ENCODE data around the gene ADI1. TPM values are rescaled to one million over a fixed set of nuclear protein-coding genes. Genes with fewer than 3 reads are reported as not detected.

ADI1 gene
- total and polyA plus RNA-seq, 2 of the 8 experiments (the other 6 are each of a cell fraction or from before 2014, with no cell fraction given) = 12.2 to 40.2 TPM

- H2BK15ac ChIP-seq (ENCODE audit: low read length) = 0 out of 2 replicates have a peak overlapping the region, but pooled peaks have one; percentile 53
- 86% methylated on average over 14 of the region's 14 CpGs; no CpG with 5 or more reads in 1 of the 2 experiments for WGBS, 2 experiments (ENCODE audit: extremely low coverage in 1 of 2, insufficient coverage in 1 of 2, insufficient read length in 1 of 2, insufficient replicate concordance in 2 of 2, low coverage in 1 of 2, low lambda C conversion rate in 2 of 2, missing lambda C conversion rate in 1 of 2)
- H4K5ac ChIP-seq (ENCODE audit: insufficient read length, low read depth, low read length) = no peak overlapping the region
- H2BK12ac ChIP-seq (ENCODE audit: low read depth, low read length) = 0 out of 2 replicates have a peak overlapping the region, but pooled peaks have one; percentile 60
- H4K91ac ChIP-seq (replicated peaks; ENCODE audit: insufficient read length, low read length) = no peak overlapping the region
- peaks cover 2 to 11% (median 3%) of the 10 kb centered on the region in 4 experiments; a peak in 3 of 8 replicates for H3K36me3 ChIP-seq (ENCODE audit: control insufficient read depth in 2 of 4, insufficient read depth in 4 of 4, low read length in 3 of 4)
- TF ChIP-seq BRCA1 (IDR thresholded peaks at IDR 0.05; ENCODE audit: low read depth, low read length) (no peak), BCL11A (IDR thresholded peaks at IDR 0.05; ENCODE audit: low read depth in 2 of 2, low read length in 2 of 2) (no peak), JUND (IDR thresholded peaks at IDR 0.05; ENCODE audit: low read length) (no peak), TEAD4 (IDR thresholded peaks at IDR 0.05; ENCODE audit: low read depth, low read length) (no peak), CBX8 (IDR thresholded peaks at IDR 0.05; ENCODE audit: borderline replicate concordance, low read depth, low read length) (no peak), TAF1 (IDR thresholded peaks at IDR 0.05; ENCODE audit: low read depth, low read length) (no peak)
- H3K4me2 ChIP-seq (ENCODE audit: insufficient read depth in 1 of 2, low read depth in 2 of 2, low read length in 2 of 2) = no peak overlapping the region
- no peak overlapping the region for H2BK20ac ChIP-seq (ENCODE audit: low read length)
- H4K8ac ChIP-seq (ENCODE audit: extremely low read depth, insufficient read depth, low read length) = no peak overlapping the region
- H2AK5ac ChIP-seq (ENCODE audit: low read depth, low read length) = no peak overlapping the region
- no peak overlapping the region for H2AFZ ChIP-seq (ENCODE audit: low read length)
- no peaks in the 10 kb centered on the region for H3K27me3 ChIP-seq (replicated peaks in 1 of 4; ENCODE audit: control insufficient read depth in 3 of 4, extremely low read depth in 1 of 4, insufficient read depth in 3 of 4, low read length in 3 of 4)
- no peak overlapping the region for H3K56ac ChIP-seq (replicated peaks; ENCODE audit: insufficient read length, low read depth, low read length)
- H4K20me1 ChIP-seq (replicated peaks in 1 of 2; ENCODE audit: control insufficient read depth in 1 of 2, insufficient read depth in 2 of 2, low read length in 2 of 2) = peaks cover 0 to 2% of the 10 kb centered on the region in 2 experiments
- no peak overlapping the region for H2BK120ac ChIP-seq (replicated peaks; ENCODE audit: low read depth, low read length)
- no peak overlapping the region for H3K4ac ChIP-seq (replicated peaks; ENCODE audit: insufficient read length, low read depth, low read length)
- no peaks in the 10 kb centered on the region; a peak in 1 of 4 replicates for H3K79me2 ChIP-seq (ENCODE audit: control insufficient read depth in 1 of 2, insufficient read depth in 2 of 2, low read length in 2 of 2)
- peaks cover 2% of the 10 kb centered on the region; the same call in 1 of the 2 replicates for H3K23me2 ChIP-seq (ENCODE audit: low read depth, low read length)
- no peaks in the 10 kb centered on the region for H3K9me3 ChIP-seq (ENCODE audit: insufficient read depth in 2 of 2, low read depth in 1 of 2, low read length in 1 of 2)
- H3K18ac ChIP-seq (ENCODE audit: extremely low read depth, low read length) = no peak overlapping the region
- no peak overlapping the region for H3K14ac ChIP-seq (ENCODE audit: insufficient read length)
- H3K9ac ChIP-seq (replicated peaks in 1 of 4; ENCODE audit: extremely low read depth in 1 of 4, low read depth in 3 of 4, low read length in 3 of 4) = no peak overlapping the region
- H3K4me3 ChIP-seq (ENCODE audit: extremely low read depth in 1 of 4, insufficient read depth in 2 of 4, low read depth in 3 of 4, low read length in 4 of 4) = no peak overlapping the region
- H3K4me1 ChIP-seq (replicated peaks in 1 of 4; ENCODE audit: control insufficient read depth in 3 of 4, insufficient read depth in 4 of 4, low read length in 3 of 4) = no peaks in the 10 kb centered on the region
- FAIRE-seq = no peak
- no peak overlapping the region for H3K27ac ChIP-seq (ENCODE audit: low read depth, low read length)
- no peak overlapping the region for H2BK5ac ChIP-seq (ENCODE audit: low read depth, low read length)
- ChIA-PET POLR2A (ENCODE audit: partially characterized antibody) (no interaction called here), CTCF (ENCODE audit: partially characterized antibody) (no interaction called here)
- DNase-seq (ENCODE audit: low read depth in 1 of 2, low spot score in 2 of 2) = no peak
- no peaks in the 10 kb centered on the region; the same call in 1 of the 2 replicates for H3K79me1 ChIP-seq (ENCODE audit: low read depth, low read length)
- no peak overlapping the region for H3K23ac ChIP-seq (ENCODE audit: insufficient read length)
Measured at GRCh38 chr2:3503046-3503445, 16.3 kb downstream of the ADI1 start.

Data from H1 (cell line).